NCI-H2196 (cell line): ENCODE results near the gene ASS1.

Source experiments
- DNase-seq: peaks from one replicate; lab custom pipeline; 2025; ENCODE audit not compliant: unreplicated experiment; lab: John Stamatoyannopoulos, UW

ASS1 gene

DNA sequence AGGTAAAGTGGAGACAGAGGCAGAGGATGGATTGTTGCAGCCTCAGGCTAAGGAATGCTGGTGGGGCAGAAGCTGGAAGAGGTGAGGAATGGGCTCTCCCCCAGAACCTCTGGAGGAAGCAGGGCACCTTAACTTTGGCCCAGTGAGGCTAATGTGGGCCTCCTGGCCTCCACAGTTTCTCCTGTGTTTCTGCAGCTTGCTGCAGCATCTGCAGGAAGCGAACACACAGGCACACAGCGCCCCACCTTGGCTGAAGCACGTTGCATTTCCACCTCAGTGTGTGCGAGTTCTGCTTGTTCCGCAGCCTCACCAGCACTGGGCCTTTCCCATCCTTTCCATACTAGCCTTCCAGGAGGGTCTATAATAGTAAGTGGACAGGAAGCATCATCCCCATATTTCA lies 27.2 kb upstream of the ASS1 start:
- no peak for DNase-seq

DNA sequence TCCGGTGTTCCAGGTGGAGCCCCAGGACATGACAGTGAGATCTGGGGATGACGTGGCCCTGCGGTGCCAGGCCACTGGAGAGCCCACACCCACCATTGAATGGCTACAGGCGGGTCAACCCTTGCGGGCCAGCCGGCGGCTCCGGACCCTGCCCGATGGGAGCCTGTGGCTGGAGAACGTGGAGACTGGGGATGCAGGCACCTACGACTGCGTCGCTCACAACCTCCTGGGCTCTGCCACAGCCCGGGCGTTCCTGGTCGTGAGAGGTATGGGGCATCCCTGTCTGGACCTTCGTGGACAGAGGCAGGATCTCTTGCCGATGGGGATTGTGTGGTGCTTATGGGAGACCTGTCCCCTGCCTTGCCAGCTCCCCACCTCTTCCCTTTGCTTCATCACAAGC lies 26.0 kb upstream of the ASS1 start:
- no peak for DNase-seq

GRCh38 chr9:130419521-130420035 lies 25.2 kb upstream of the ASS1 start:
- no peak for DNase-seq

DNA sequence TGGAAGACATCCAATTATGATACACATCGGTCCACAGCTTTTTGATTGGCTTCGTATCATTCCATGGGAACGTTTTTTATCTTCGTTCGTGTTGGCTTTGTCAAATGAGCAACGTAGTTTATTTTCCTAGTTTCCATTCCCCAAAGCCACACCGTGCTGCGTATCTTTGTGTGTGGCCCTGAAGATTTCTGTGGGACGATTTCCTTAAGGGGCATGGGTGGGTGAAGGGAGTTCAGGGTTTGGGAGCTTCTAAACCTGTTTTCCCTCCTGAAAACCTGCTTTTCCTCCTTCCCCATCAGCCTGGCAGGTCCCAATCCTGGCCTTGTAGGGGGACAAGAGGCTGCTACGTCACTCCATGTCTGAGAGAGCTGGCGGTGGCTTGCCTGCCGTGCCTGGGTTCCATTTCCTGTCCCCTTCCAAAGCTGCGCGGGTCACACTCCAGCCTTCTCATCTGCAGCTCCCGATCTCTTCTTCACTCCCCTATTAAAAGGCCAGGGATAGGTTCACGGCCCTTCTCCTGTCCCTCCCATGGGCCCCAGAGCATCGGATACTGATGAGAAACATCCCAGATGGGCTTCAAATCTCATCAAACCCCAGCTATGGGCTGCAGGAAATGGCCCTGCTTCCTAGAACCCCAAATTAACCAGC lies 23.5 kb upstream of the ASS1 start:
- DNase-seq: no peak

- DNase-seq: no peak
Observed at GRCh38 chr9:130421802-130422276, 22.9 kb upstream of the ASS1 start.

DNA sequence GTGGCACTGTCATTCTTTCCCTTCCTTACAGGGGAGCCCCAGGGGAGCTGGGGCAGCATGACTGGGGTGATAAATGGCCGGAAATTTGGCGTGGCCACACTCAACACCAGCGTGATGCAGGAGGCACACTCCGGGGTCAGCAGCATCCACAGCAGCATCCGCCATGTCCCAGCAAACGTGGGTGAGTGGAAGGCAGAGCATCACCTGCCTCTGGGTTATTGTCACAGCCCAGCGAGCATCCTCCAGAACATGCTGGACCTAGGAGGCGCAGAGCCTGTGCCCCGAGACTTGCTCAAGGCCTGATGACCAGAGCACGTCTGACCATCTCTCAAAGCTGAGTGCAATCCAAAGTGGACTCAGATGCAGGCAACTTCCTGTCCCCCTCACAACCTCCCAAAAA lies 22.2 kb upstream of the ASS1 start:
- no peak for DNase-seq

- DNase-seq: no peak
Observed at GRCh38 chr9:130423272-130423671, 21.5 kb upstream of the ASS1 start.

GRCh38 chr9:130424595-130425454 lies 19.9 kb upstream of the ASS1 start:
- no peak for DNase-seq

GRCh38 chr9:130425741-130426466 lies 18.9 kb upstream of the ASS1 start:
- no peak for DNase-seq

DNA sequence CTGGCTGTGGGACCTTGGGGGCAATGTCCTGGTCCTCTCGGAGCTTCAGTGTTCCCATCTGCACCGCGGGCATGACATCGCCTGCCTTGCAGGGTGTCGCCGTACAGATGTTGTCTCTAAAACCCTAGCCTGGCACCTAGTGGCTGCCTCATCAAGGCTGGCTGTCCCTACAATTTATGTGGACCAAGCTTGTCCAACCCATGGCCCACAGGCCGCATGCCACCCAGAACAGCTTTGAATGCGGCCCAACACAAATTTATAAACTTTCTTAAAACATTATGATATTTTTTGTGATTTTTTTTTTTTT lies 18.3 kb upstream of the ASS1 start:
- DNase-seq: no peak

DNA sequence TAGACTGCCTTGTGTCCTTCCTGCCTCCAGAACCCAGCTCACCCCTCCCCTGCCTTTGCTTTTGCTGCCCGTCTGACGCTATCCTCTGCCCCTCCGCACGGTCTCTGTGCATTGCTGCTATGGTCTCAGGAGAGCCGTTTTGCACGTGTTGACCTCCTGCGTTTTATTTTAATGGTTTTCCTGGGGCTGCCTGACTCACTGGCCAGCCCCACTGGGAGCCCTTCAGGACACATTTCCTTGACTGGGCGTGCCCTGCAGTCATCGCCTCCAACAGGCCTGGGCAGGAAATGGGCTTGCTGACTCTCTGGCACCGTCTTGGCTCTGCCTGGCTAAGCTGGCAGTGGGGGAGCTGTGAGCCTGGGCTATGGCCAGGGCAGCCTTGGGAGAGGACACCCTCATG lies 17.9 kb upstream of the ASS1 start:
- DNase-seq: peak; percentile 5

DNA sequence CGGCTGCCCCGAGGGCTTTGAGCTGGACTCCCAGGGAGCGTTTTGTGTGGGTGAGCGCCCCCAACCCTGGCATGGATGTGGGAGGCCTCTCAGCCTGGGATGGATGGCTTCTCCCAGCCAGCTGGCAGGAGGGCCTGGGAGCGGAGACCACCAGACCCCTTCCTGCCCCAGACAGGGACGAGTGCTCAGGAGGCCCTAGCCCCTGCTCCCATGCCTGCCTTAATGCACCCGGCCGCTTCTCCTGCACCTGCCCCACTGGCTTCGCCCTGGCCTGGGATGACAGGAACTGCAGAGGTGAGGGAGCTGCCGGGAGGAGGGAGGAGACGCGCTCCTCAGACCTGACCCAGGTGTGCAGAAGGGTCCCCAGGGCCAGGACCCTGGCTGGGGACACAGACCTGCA lies 17.4 kb upstream of the ASS1 start:
- no peak for DNase-seq

DNA sequence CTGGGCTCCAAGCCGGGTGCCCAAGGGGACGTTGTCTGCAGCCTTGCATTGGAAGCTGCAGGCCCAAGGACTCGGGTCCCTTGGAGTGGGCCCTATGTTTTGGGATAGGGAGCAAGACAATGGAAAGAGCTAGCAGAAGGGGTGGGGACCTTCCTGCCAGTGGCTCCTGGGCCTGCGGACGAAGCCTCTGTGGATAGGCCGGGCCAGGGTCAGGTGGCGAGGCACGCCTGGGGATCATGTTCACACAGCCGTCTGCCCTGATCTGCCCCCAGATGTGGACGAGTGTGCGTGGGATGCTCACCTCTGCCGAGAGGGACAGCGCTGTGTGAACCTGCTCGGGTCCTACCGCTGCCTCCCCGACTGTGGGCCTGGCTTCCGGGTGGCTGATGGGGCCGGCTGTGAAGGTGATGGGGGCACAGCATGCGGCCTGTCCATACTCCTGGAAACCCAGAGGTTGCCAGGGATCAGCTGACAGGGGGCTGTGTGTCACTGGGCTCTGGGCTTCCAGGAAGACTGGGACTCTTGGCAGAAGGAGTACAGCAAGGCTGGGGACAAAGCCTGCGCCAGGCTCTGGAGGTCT lies 16.6 kb upstream of the ASS1 start:
- DNase-seq: no peak

GRCh38 chr9:130429381-130429780 lies 15.4 kb upstream of the ASS1 start:
- DNase-seq: no peak

- no peak for DNase-seq
Observed at GRCh38 chr9:130429831-130430230, 14.9 kb upstream of the ASS1 start.

- no peak for DNase-seq
Observed at GRCh38 chr9:130430232-130430631, 14.5 kb upstream of the ASS1 start.

DNA sequence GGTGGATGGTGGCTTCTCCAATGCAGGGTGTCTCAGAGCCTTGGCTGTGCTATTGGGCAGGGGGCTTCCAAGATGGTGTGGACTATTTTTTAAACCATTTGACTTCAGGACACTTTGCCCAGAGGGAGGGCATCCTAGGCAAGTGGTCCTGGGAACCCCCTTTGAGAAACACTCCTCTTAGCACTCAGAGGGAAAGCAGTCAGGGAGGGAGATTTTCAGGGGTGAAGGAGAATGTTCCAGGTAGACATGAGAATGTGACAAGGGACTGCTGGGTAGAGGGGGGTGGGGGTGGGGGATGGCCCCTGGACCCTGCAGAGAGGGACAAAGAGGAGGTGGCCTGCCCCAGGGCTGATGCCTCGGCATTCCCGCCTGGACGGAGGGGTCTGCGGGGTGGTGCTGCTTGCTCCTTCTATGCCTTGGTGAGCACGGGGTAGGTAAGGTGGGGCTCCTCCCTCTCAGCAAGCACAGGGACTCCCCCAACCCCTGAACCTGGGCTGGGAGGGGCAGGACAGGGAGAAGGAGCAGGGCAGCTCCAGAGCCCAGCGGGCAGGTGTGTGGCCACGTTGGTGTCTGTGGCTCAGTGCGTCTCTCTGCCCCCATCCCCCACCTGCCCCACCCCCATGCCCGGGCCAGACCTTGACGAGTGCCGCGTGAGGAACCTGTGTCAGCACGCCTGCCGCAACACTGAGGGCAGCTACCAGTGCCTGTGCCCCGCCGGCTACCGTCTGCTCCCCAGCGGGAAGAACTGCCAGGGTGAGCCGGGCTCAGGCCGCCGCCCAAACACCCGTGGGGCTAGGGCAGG lies 13.8 kb upstream of the ASS1 start:
- DNase-seq: no peak

DNA sequence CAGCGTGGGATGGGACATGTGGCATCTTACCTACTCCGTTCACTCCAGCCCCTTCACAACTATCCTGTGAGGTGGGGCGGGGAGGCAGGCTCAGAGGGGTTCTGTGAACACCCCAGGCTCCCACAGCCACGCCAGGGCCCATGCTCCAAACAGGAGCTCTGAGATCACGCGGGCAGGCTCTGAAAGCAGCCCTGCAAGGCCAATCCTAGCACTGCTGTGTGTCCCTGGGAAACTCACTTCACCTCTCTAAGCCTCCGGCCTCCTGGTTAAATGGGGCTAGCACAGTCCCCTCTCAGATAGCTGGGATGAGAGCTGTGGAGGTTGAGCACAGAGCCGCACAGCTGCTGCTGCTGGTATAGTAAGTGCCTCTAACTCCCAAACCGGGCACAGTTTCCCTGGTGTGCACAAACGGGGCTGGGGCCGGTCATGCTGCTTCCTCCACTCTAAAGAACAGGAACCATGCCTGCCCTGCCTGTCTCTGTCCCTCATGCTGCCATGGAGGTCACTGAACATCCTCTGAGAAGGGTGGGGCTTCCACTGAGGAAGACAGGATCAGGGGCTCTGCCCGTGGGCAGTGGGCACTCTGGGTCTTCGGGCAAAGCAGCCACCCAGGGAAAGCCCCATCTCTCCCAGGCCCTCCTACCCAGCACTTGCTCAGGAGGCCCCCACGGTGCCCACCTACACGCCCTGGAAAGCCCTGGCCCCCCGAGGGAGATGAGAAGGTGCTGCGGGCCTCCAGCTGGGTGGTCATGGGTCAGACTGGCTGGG lies 13.0 kb upstream of the ASS1 start:
- no peak for DNase-seq

DNA sequence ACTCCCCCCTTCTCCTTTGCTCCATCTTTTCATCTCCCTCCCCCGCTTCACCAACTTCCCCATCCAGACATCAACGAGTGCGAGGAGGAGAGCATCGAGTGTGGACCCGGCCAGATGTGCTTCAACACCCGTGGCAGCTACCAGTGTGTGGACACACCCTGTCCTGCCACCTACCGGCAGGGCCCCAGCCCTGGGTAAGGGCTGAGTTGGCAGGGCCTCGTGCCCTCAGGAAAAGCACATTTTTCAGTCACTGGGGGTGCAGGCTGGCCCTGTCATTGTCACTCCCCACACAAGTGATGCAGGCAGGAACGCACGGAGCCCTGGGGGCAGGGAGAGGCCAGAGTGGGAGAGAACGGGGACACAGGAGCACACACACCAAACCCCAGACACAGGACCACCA lies 12.4 kb upstream of the ASS1 start:
- no peak for DNase-seq

- DNase-seq: no peak
Observed at GRCh38 chr9:130432796-130433167, 12.0 kb upstream of the ASS1 start.
